Loucy (cell line): ENCODE results near the gene ZNF514.
A peak's percentile ranks its signal among the peaks of the same experiment; 100 is the strongest.

Experiments
- H2AFZ ChIP-seq: fragments of 200-600 bp; sonication (generic); 2 replicates; pipeline ENCODE4 v1.6.0; 2016; ENCODE audit warnings: antibody characterized with exemption, mild to moderate bottlenecking, low read length, moderate library complexity
- H3F3A ChIP-seq: fragments of 200-600 bp; 2 replicates; pipeline ENCODE4 v1.6.0; 2016; ENCODE audit warnings: antibody characterized with exemption, low read depth, mild to moderate bottlenecking
- H3K27me3 ChIP-seq: fragments of 200-600 bp; sonication (generic); 2 replicates; pipeline ENCODE4 v1.6.1; 2014; ENCODE audit warnings: low read length, mild to moderate bottlenecking; ENCODE audit not compliant: insufficient read depth, poor library complexity, severe bottlenecking
- H3K36me3 ChIP-seq: fragments of 200-600 bp; sonication (generic); 2 replicates; pipeline ENCODE4 v1.6.1; 2016; ENCODE audit warnings: low read length; ENCODE audit not compliant: insufficient read depth
- H3K4me1 ChIP-seq: fragments of 200-600 bp; sonication (generic); 2 replicates; pipeline ENCODE4 v1.5.1; 2014; ENCODE audit warnings: low read length, mild to moderate bottlenecking; ENCODE audit not compliant: insufficient read depth, poor library complexity, severe bottlenecking
- H3K4me2 ChIP-seq: fragments of 200-600 bp; sonication (generic); 2 replicates; pipeline ENCODE4 v1.6.0; 2014; ENCODE audit warnings: antibody characterized with exemption, low read length, low read depth, mild to moderate bottlenecking; ENCODE audit not compliant: poor library complexity, severe bottlenecking
- H3K4me3 ChIP-seq: fragments of 200-600 bp; sonication (generic); 2 replicates; pipeline ENCODE4 v1.5.1; 2014; ENCODE audit warnings: low read length, mild to moderate bottlenecking, mixed read lengths; ENCODE audit not compliant: poor library complexity, severe bottlenecking
- H3K79me2 ChIP-seq: fragments of 200-600 bp; sonication (generic); 2 replicates; pipeline ENCODE4 v1.6.1; 2014; ENCODE audit warnings: low read length; ENCODE audit not compliant: insufficient read depth
- H3K9ac ChIP-seq: fragments of 200-600 bp; sonication (generic); 2 replicates; pipeline ENCODE4 v1.6.0; 2014; ENCODE audit warnings: mild to moderate bottlenecking, low read depth, low read length, moderate library complexity; ENCODE audit not compliant: poor library complexity, severe bottlenecking
- H3K9me2 ChIP-seq: fragments of 200-600 bp; sonication (generic); replicated peaks from 2 replicates; pipeline ENCODE4 v1.6.1; 2016; ENCODE audit warnings: low read depth, low read length, mixed read lengths
- H3K9me3 ChIP-seq: fragments of 200-600 bp; sonication (generic); 2 replicates; pipeline ENCODE4 v1.6.1; 2014; ENCODE audit warnings: mild to moderate bottlenecking, antibody characterized with exemption, low read length, low read depth; ENCODE audit not compliant: insufficient read depth
- H4K20me1 ChIP-seq: fragments of 200-600 bp; sonication (generic); 2 replicates; pipeline ENCODE4 v1.6.0; 2014; ENCODE audit warnings: antibody characterized with exemption, low read length, mild to moderate bottlenecking; ENCODE audit not compliant: insufficient read depth, poor library complexity, severe bottlenecking
- CTCF ChIP-seq: fragments of 200-600 bp; sonication (generic); conservative IDR thresholded peaks from 2 replicates; pipeline ENCODE4 v1.5.1; 2014; ENCODE audit warnings: mild to moderate bottlenecking, antibody characterized with exemption, low read length
- EZH2phosphoT487 ChIP-seq: fragments of 200-600 bp; IDR thresholded peaks from 2 replicates; pipeline ENCODE4 v1.6.1; 2018; ENCODE audit warnings: antibody characterized with exemption, mild to moderate bottlenecking, moderate library complexity, borderline replicate concordance

ZNF514 gene

GRCh38 chr2:95159690-95160449 is at the start of gene ZNF514:
Gene ZNF514 (minus strand): TSS chr2:95159848. CDS start chr2:95153253, 6,595 bp downstream.
- Histone ChIP-seq H3K4me1 (peaks cover 20% of the 10 kb centered on the region), H3K9ac (peak within 1 kb of the TSS; percentile 74), H3F3A (no peaks in the 10 kb centered on the region), H3K79me2 (peaks cover 13% of the 10 kb centered on the region; the same call in 1 of the 2 replicates), H2AFZ (peak within 1 kb of the TSS; percentile 89), H3K4me2 (peak within 1 kb of the TSS; percentile 83), H3K9me2 (no peaks in the 10 kb centered on the region), H3K36me3 (no peaks in the 10 kb centered on the region), H4K20me1 (no peaks in the 10 kb centered on the region), H3K27me3 (no peaks in the 10 kb centered on the region), H3K4me3 (peak within 1 kb of the TSS; percentile 76), H3K9me3 (no peaks in the 10 kb centered on the region)
- TF ChIP-seq EZH2phosphoT487 (no peak), CTCF (no peak)

- H3K4me1 ChIP-seq: peaks cover 38% of the 10 kb centered on the region
- H3K79me2 ChIP-seq: peaks cover 8% of the 10 kb centered on the region; the same call in 1 of the 2 replicates
- H3K4me3 ChIP-seq: peak overlapping the region; percentile 97
- H3K9me3 ChIP-seq: peaks cover 13% of the 10 kb centered on the region
- H3K9me2 ChIP-seq: no peaks in the 10 kb centered on the region
- no peaks in the 10 kb centered on the region for H3K27me3 ChIP-seq
- H3K36me3 ChIP-seq: peaks cover 20% of the 10 kb centered on the region
- no peaks in the 10 kb centered on the region for H4K20me1 ChIP-seq
- peak overlapping the region; percentile 98 for H2AFZ ChIP-seq
- peak overlapping the region; percentile 82 for H3K4me2 ChIP-seq
- TF ChIP-seq EZH2phosphoT487: no peak
- TF ChIP-seq CTCF: no peak
- H3F3A ChIP-seq: no peaks in the 10 kb centered on the region
- H3K9ac ChIP-seq: peak overlapping the region; percentile 87
These were observed 48.5 kb upstream of the ZNF514 start for GRCh38 chr2:95208106-95208505.

GRCh38 chr2:95207111-95207961 is 47.7 kb upstream of the ZNF514 start, which contains the start of gene ZNF892:
Gene ZNF892 (plus strand): TSS chr2:95207521. CDS start chr2:95207816, 295 bp downstream.
- Histone ChIP-seq H3K9ac (peak within 1 kb of the TSS; percentile 87), H3K9me3 (peaks cover 6% of the 10 kb centered on the region; the same call in 1 of the 2 replicates)

More at GRCh38 chr2:95207111-95207961, 47.7 kb upstream of the ZNF514 start, which contains the start of gene ZNF892:
- Histone ChIP-seq H3K4me1 (peaks cover 38% of the 10 kb centered on the region), H3F3A (no peaks in the 10 kb centered on the region), H2AFZ (peak within 1 kb of the TSS; percentile 98), H3K4me3 (peak within 1 kb of the TSS; percentile 97), H4K20me1 (no peaks in the 10 kb centered on the region), H3K79me2 (peaks cover 8% of the 10 kb centered on the region; the same call in 1 of the 2 replicates), H3K9me2 (no peaks in the 10 kb centered on the region), H3K27me3 (no peaks in the 10 kb centered on the region), H3K4me2 (peak within 1 kb of the TSS; percentile 82), H3K36me3 (peaks cover 13% of the 10 kb centered on the region)
- TF ChIP-seq CTCF (peak; percentile 37), EZH2phosphoT487 (no peak)
